Skin epidermis (tissue), 12 donors: ENCODE results near the gene KDM6B.
"Not testable (repeated sequence)": the region's sequence is repeated elsewhere in the genome, so short reads cannot be mapped to it uniquely, and the experiment has no call there.

Experiments
- H3K27ac ChIP-seq, 21 experiments: fragments of 200-600 bp; sonication (generic) in 11 of 21; one replicate each; pipeline ENCODE4 v1.5.0; 2020; ENCODE audit warnings: mild to moderate bottlenecking in 3 of 21, inconsistent platforms in 2 of 21, moderate library complexity in 2 of 21
- H3K4me3 ChIP-seq, 7 experiments: fragments of 200-600 bp; sonication (generic) in 2 of 7; one replicate each; pipeline ENCODE4 v1.5.0; 2020; ENCODE audit warnings: inconsistent platforms in 2 of 7, mild to moderate bottlenecking in 2 of 7, moderate library complexity in 1 of 7

Gene KDM6B

GRCh38 chr17:7833795-7834541 lies at the start of gene KDM6B:
TSS of gene KDM6B (plus strand) at chr17:7834217. CDS start at chr17:7845555, 11,338 bp downstream.
- H3K4me3 ChIP-seq: peak within 1 kb of the TSS; percentile 64 to 83 (median 75)
- peak within 1 kb of the TSS; percentile 58 to 100 (median 97) for H3K27ac ChIP-seq

- Histone ChIP-seq H3K27ac (no peak overlapping the region), H3K4me3 (no peak overlapping the region)
These were observed 47.2 kb upstream of the KDM6B start for GRCh38 chr17:7786866-7787265.

- Histone ChIP-seq H3K4me3 (no peak overlapping the region), H3K27ac (no peak overlapping the region)
These were observed 44.9 kb upstream of the KDM6B start for GRCh38 chr17:7789131-7789530.

GRCh38 chr17:7790150-7790549 lies 43.9 kb upstream of the KDM6B start:
- Histone ChIP-seq H3K27ac (no peak overlapping the region), H3K4me3 (no peak overlapping the region)

- Histone ChIP-seq H3K27ac (no peak overlapping the region), H3K4me3 (no peak overlapping the region)
These were observed 41.4 kb upstream of the KDM6B start for GRCh38 chr17:7792611-7793010.

GRCh38 chr17:7794075-7794663 lies 39.8 kb upstream of the KDM6B start:
- no peak overlapping the region for H3K27ac ChIP-seq
- no peak overlapping the region for H3K4me3 ChIP-seq

GRCh38 chr17:7797976-7798375 lies 36.0 kb upstream of the KDM6B start:
- Histone ChIP-seq H3K4me3 (no peak overlapping the region), H3K27ac (no peak overlapping the region)

GRCh38 chr17:7798839-7799238 lies 35.2 kb upstream of the KDM6B start:
- H3K4me3 ChIP-seq: no peak overlapping the region
- no peak overlapping the region for H3K27ac ChIP-seq

GRCh38 chr17:7803981-7804380 lies 30.0 kb upstream of the KDM6B start:
- no peak overlapping the region for H3K4me3 ChIP-seq

GRCh38 chr17:7806587-7806986 lies 27.4 kb upstream of the KDM6B start:
- H3K4me3 ChIP-seq: no peak overlapping the region
- H3K27ac ChIP-seq: no peak overlapping the region

More at GRCh38 chr17:7803981-7804380, 30.0 kb upstream of the KDM6B start:
- H3K27ac ChIP-seq: no peak overlapping the region

GRCh38 chr17:7807206-7807605 lies 26.8 kb upstream of the KDM6B start:
- Histone ChIP-seq H3K27ac (no peak overlapping the region), H3K4me3 (no peak overlapping the region)

- no peak overlapping the region for H3K4me3 ChIP-seq
These were observed 24.8 kb upstream of the KDM6B start for GRCh38 chr17:7809086-7809790.

GRCh38 chr17:7809791-7810343 lies 24.1 kb upstream of the KDM6B start:
- H3K4me3 ChIP-seq, H3K27ac ChIP-seq: not testable (repeated sequence)

More at GRCh38 chr17:7809086-7809790, 24.8 kb upstream of the KDM6B start:
- H3K27ac ChIP-seq: no peak overlapping the region

GRCh38 chr17:7811251-7811650 lies 22.8 kb upstream of the KDM6B start:
- H3K27ac ChIP-seq: no peak overlapping the region

GRCh38 chr17:7814969-7815368 lies 19.0 kb upstream of the KDM6B start:
- H3K27ac ChIP-seq: no peak overlapping the region

More at GRCh38 chr17:7811251-7811650, 22.8 kb upstream of the KDM6B start:
- H3K4me3 ChIP-seq: no peak overlapping the region

GRCh38 chr17:7816926-7817642 lies 16.9 kb upstream of the KDM6B start:
- no peak overlapping the region for H3K27ac ChIP-seq
- H3K4me3 ChIP-seq: no peak overlapping the region

More at GRCh38 chr17:7814969-7815368, 19.0 kb upstream of the KDM6B start:
- H3K4me3 ChIP-seq: no peak overlapping the region

GRCh38 chr17:7817643-7817964 lies 16.4 kb upstream of the KDM6B start:
- H3K27ac ChIP-seq: no peak overlapping the region
- H3K4me3 ChIP-seq: no peak overlapping the region

GRCh38 chr17:7818026-7818425 lies 16.0 kb upstream of the KDM6B start:
- no peak overlapping the region for H3K27ac ChIP-seq
- H3K4me3 ChIP-seq: no peak overlapping the region

- H3K27ac ChIP-seq: no peak overlapping the region
- no peak overlapping the region for H3K4me3 ChIP-seq
These were observed 15.0 kb upstream of the KDM6B start for GRCh38 chr17:7818746-7819645.
